Fibroblast of mammary gland (primary cell): ENCODE data around the gene UBR4.

Source experiments
- DNase-seq: peaks from one replicate; pipeline ENCODE4 v3.0.0-alpha.2; 2010; ENCODE audit warnings: low read depth
- H3K4me3 ChIP-seq: 2 replicates; pipeline ENCODE4 v1.5.1; 2011; ENCODE audit warnings: low read depth, mild to moderate bottlenecking, low read length, moderate library complexity; ENCODE audit not compliant: control insufficient read depth
- CTCF ChIP-seq: conservative IDR thresholded peaks from 2 replicates; pipeline ENCODE4 v1.5.1; 2011; ENCODE audit warnings: low read depth, low read length, inconsistent platforms; ENCODE audit not compliant: control insufficient read depth, insufficient read depth

The UBR4 gene

GRCh38 chr1:19087737-19088594, 122.1 kb downstream of the UBR4 start:
- no peak for DNase-seq
- no peak for TF ChIP-seq CTCF
- no peak overlapping the region for H3K4me3 ChIP-seq

GRCh38 chr1:19087017-19087736, 122.9 kb downstream of the UBR4 start:
- H3K4me3 ChIP-seq = no peak overlapping the region
- no peak for DNase-seq
- no peak for TF ChIP-seq CTCF

- no peak for DNase-seq
- no peak overlapping the region for H3K4me3 ChIP-seq
- no peak for TF ChIP-seq CTCF
Observed at GRCh38 chr1:19086176-19086875, 123.7 kb downstream of the UBR4 start.

- H3K4me3 ChIP-seq = no peak overlapping the region
- no peak for TF ChIP-seq CTCF
- no peak for DNase-seq
Observed at GRCh38 chr1:19084206-19084738, 125.8 kb downstream of the UBR4 start.

- H3K4me3 ChIP-seq = no peak overlapping the region
- no peak for TF ChIP-seq CTCF
- DNase-seq = no peak
Observed at GRCh38 chr1:19083081-19083480, 127.0 kb downstream of the UBR4 start.

GRCh38 chr1:19081218-19081893, 128.7 kb downstream of the UBR4 start:
- no peak overlapping the region for H3K4me3 ChIP-seq
- peak; percentile 80 for DNase-seq
- no peak for TF ChIP-seq CTCF
